ENCODE measurements around the gene CHRM2. TPM values are rescaled to one million over a fixed set of nuclear protein-coding genes. Genes with fewer than 3 reads are reported as not detected.

CHRM2 gene
- total RNA-seq, 1 experiment from 2014 or later = 0.17 TPM

DNA sequence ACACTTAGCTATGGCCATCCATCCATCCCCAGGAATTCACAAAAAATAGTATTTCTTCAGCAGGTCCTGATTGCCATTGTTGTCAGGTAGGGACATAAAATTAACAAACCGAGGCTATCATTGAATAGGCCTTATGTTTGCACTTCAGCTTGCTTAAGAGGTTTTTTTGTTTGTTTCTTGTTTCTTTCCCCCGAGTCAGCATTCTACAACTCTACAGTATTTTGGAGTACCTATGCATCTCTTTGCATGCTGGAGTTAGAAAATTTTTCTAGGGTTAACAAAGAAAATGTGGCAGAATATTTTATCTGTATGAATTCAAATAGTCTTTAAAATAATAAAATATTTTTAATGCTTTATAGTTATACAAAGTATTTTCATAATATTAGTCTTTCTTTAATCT lies 26.3 kb downstream of the CHRM2 start:
- H2AFZ ChIP-seq = no peak overlapping the region
- no TSS peak for BruUV-seq (replicated peaks)
- H4K20me1 ChIP-seq (ENCODE audit: insufficient read depth) = no peaks in the 10 kb centered on the region
- H3K27me3 ChIP-seq (ENCODE audit: insufficient read depth, low read depth) = no peaks in the 10 kb centered on the region
- intact Hi-C loops (cut with micrococcal nuclease; ENCODE audit: unreplicated experiment) = no loop called here
- H3K4me2 ChIP-seq = no peak overlapping the region
- no peaks in the 10 kb centered on the region for H3K79me2 ChIP-seq (ENCODE audit: low read depth)
- H3F3A ChIP-seq (ENCODE audit: insufficient read depth, low read depth) = no peaks in the 10 kb centered on the region
- no peaks in the 10 kb centered on the region for H3K9me3 ChIP-seq (ENCODE audit: insufficient read depth, low read depth)
- no peak overlapping the region for H3K27ac ChIP-seq
- no peak for TF ChIP-seq EZH2 (IDR thresholded peaks at IDR 0.05; ENCODE audit: low read depth)
- TF ChIP-seq, protein P1, sequence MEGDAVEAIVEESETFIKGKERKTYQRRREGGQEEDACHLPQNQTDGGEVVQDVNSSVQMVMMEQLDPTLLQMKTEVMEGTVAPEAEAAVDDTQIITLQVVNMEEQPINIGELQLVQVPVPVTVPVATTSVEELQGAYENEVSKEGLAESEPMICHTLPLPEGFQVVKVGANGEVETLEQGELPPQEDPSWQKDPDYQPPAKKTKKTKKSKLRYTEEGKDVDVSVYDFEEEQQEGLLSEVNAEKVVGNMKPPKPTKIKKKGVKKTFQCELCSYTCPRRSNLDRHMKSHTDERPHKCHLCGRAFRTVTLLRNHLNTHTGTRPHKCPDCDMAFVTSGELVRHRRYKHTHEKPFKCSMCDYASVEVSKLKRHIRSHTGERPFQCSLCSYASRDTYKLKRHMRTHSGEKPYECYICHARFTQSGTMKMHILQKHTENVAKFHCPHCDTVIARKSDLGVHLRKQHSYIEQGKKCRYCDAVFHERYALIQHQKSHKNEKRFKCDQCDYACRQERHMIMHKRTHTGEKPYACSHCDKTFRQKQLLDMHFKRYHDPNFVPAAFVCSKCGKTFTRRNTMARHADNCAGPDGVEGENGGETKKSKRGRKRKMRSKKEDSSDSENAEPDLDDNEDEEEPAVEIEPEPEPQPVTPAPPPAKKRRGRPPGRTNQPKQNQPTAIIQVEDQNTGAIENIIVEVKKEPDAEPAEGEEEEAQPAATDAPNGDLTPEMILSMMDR (conservative IDR thresholded peaks at IDR 0.05) = no peak
- no peak overlapping the region for H3K4me3 ChIP-seq
- POLR2A ChIA-PET (ENCODE audit: unreplicated experiment) = no interaction called here
- CTCF ChIA-PET = no interaction called here
- no peaks in the 10 kb centered on the region for H3K4me1 ChIP-seq (replicated peaks; ENCODE audit: insufficient read depth)
- H3K9me2 ChIP-seq (ENCODE audit: insufficient read depth) = no peaks in the 10 kb centered on the region
- no peaks in the 10 kb centered on the region for H3K36me3 ChIP-seq (ENCODE audit: low read depth)
- DNase-seq = no peak

DNA sequence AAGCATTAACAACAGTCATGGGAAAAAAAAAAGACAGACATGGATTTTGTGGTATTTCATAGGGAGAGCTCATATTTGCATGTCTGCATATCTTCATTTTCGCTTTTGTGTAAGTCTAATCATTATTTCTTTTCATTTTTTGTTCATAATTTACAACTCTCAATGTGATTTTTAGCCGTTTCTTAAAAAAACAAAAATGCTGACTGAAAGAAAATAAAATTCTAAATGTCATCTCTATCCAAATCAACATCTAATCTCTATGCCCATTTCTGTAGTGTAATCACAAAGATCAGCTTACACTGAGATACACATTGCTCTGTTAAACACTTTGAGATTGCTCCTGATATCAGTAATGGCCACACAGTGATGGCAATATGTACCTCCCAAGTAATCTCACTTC lies 29.2 kb downstream of the CHRM2 start:
- CTCF ChIA-PET = interaction anchor here (0.7 kb wide), 1 partner anchor 24 kb away, joined by 4 read pairs; no protein-coding TSS in a partner anchor
- no peaks in the 10 kb centered on the region for H3K9me2 ChIP-seq (ENCODE audit: insufficient read depth)
- no peak overlapping the region for H2AFZ ChIP-seq
- H3F3A ChIP-seq (ENCODE audit: insufficient read depth, low read depth) = no peaks in the 10 kb centered on the region
- H4K20me1 ChIP-seq (ENCODE audit: insufficient read depth) = no peaks in the 10 kb centered on the region
- H3K4me2 ChIP-seq = no peak overlapping the region
- POLR2A ChIA-PET (ENCODE audit: unreplicated experiment) = no interaction called here
- no peaks in the 10 kb centered on the region for H3K9me3 ChIP-seq (ENCODE audit: insufficient read depth, low read depth)
- no TSS peak for BruUV-seq (replicated peaks)
- no peak for DNase-seq
- H3K4me3 ChIP-seq = no peak overlapping the region
- no peaks in the 10 kb centered on the region for H3K27me3 ChIP-seq (ENCODE audit: insufficient read depth, low read depth)
- no peaks in the 10 kb centered on the region for H3K79me2 ChIP-seq (ENCODE audit: low read depth)
- TF ChIP-seq, protein P1 (conservative IDR thresholded peaks at IDR 0.05) = no peak
- TF ChIP-seq EZH2 (IDR thresholded peaks at IDR 0.05; ENCODE audit: low read depth) = no peak
- no peak overlapping the region for H3K27ac ChIP-seq
- no peaks in the 10 kb centered on the region for H3K36me3 ChIP-seq (ENCODE audit: low read depth)
- H3K4me1 ChIP-seq (replicated peaks; ENCODE audit: insufficient read depth) = no peaks in the 10 kb centered on the region
- intact Hi-C loops (cut with micrococcal nuclease; ENCODE audit: unreplicated experiment) = no loop called here

DNA sequence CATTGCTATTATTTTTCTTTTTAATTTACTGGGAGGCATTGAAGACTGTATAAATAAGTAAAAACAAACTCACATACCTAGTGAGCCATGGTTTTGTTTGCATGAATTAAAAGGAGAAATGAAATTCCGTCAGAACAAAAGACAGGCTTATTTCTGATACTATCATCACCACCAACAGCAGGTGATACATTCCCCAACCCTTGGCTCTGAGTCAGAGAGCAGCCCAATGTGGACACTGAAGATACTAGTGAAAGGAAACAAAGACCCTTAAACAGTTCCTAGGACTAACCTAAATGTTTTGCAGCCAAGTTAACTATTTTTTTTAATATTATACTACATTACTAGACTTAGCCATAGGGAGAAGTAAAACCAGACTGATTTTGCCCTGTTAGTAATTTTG lies 31.6 kb downstream of the CHRM2 start:
- 0 out of 2 replicates have a peak overlapping the region, but pooled peaks have one; percentile 30 for H2AFZ ChIP-seq
- intact Hi-C loops (cut with micrococcal nuclease; ENCODE audit: unreplicated experiment) = no loop called here
- no peaks in the 10 kb centered on the region for H3K36me3 ChIP-seq (ENCODE audit: low read depth)
- BruUV-seq (replicated peaks) = no TSS peak
- H3K9me2 ChIP-seq (ENCODE audit: insufficient read depth) = peaks cover 4% of the 10 kb centered on the region; the same call in 1 of the 2 replicates
- H3K79me2 ChIP-seq (ENCODE audit: low read depth) = no peaks in the 10 kb centered on the region
- CTCF ChIA-PET = no interaction called here
- POLR2A ChIA-PET (ENCODE audit: unreplicated experiment) = no interaction called here
- H3K4me3 ChIP-seq = no peak overlapping the region
- no peak for TF ChIP-seq EZH2 (IDR thresholded peaks at IDR 0.05; ENCODE audit: low read depth)
- TF ChIP-seq, protein P1 (conservative IDR thresholded peaks at IDR 0.05) = no peak
- H4K20me1 ChIP-seq (ENCODE audit: insufficient read depth) = no peaks in the 10 kb centered on the region
- no peaks in the 10 kb centered on the region for H3K27me3 ChIP-seq (ENCODE audit: insufficient read depth, low read depth)
- DNase-seq = no peak
- no peaks in the 10 kb centered on the region for H3K4me1 ChIP-seq (replicated peaks; ENCODE audit: insufficient read depth)
- no peaks in the 10 kb centered on the region for H3F3A ChIP-seq (ENCODE audit: insufficient read depth, low read depth)
- no peaks in the 10 kb centered on the region for H3K9me3 ChIP-seq (ENCODE audit: insufficient read depth, low read depth)
- H3K4me2 ChIP-seq = no peak overlapping the region
- H3K27ac ChIP-seq = no peak overlapping the region

Data from PC-9 (cell line).